Measurements from ENCODE around the gene APLP2. TPM values are rescaled to one million over a fixed set of nuclear protein-coding genes. Genes with fewer than 3 reads are reported as not detected.
A peak's percentile ranks its signal among the peaks of the same experiment; 100 is the strongest.

The APLP2 gene
- total and polyA plus RNA-seq, 2 experiments from 2014 or later, result 481 to 485 TPM

DNA sequence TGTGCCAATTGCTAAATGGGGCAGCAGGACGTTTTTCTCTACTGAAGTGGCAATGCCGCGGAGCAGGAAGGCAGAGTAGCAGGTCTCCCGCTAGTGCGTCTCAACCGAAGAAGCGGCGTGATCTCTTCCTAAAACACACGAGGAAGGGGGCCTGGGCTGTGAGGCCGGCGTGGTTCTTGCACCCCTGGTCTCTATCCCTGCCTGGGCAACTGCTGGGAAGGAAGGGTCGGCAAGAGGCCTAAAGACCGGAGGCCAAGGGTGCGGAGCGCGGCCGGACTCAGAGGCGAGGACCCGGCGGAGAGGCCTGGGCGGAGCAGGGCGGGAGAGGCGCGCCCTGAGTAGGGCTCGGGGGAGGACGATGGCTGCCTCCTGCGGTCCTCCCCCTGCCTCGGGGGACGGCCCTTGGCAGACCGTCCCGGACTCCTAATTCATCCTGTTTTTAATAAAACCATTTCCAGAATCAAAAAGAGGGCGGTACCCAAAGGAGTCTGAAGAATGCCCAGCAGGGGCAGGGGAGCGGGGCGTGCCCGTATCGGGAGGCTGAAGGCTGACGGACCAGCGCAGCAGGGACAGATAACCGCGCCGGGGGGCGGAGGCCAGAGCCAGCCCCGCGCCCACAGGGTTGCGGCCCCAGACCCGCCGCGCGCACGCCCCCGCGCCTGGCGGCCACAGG lies 572 bp upstream of the APLP2 start:
- Histone ChIP-seq H3K79me2 (peaks cover 40% of the 10 kb centered on the region), H3K9me2 (replicated peaks; ENCODE audit: insufficient read depth) (no peaks in the 10 kb centered on the region), H3K4me3 (peak overlapping the region; percentile 59), H2AFZ (peak overlapping the region; percentile 92), H3K27me3 (no peaks in the 10 kb centered on the region), H3K4me2 (peak overlapping the region; percentile 94), H3K27ac (peak overlapping the region; percentile 94), H4K20me1 (ENCODE audit: insufficient read depth, poor library complexity, severe bottlenecking) (peaks cover 34% of the 10 kb centered on the region), H3K9me3 (ENCODE audit: low read depth) (no peaks in the 10 kb centered on the region), H3K36me3 (replicated peaks; ENCODE audit: insufficient read depth, low read depth) (no peaks in the 10 kb centered on the region), H3K4me1 (ENCODE audit: insufficient read depth) (peaks cover 20% of the 10 kb centered on the region)
- TF ChIP-seq EZH2phosphoT487 (IDR thresholded peaks at IDR 0.05; ENCODE audit: low read depth, severe bottlenecking, unreplicated experiment) (no peak), EZH2 (IDR thresholded peaks at IDR 0.05; ENCODE audit: borderline replicate concordance) (no peak)
- TF ChIP-seq, protein P1, sequence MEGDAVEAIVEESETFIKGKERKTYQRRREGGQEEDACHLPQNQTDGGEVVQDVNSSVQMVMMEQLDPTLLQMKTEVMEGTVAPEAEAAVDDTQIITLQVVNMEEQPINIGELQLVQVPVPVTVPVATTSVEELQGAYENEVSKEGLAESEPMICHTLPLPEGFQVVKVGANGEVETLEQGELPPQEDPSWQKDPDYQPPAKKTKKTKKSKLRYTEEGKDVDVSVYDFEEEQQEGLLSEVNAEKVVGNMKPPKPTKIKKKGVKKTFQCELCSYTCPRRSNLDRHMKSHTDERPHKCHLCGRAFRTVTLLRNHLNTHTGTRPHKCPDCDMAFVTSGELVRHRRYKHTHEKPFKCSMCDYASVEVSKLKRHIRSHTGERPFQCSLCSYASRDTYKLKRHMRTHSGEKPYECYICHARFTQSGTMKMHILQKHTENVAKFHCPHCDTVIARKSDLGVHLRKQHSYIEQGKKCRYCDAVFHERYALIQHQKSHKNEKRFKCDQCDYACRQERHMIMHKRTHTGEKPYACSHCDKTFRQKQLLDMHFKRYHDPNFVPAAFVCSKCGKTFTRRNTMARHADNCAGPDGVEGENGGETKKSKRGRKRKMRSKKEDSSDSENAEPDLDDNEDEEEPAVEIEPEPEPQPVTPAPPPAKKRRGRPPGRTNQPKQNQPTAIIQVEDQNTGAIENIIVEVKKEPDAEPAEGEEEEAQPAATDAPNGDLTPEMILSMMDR (IDR thresholded peaks at IDR 0.05; ENCODE audit: poor library complexity), result no peak
- 2% methylated on average over 53 of the region's 53 CpGs for WGBS (ENCODE audit: low lambda C conversion rate, missing lambda C conversion rate)
- DNase-seq (ENCODE audit: low spot score), result peak; percentile 61

DNA sequence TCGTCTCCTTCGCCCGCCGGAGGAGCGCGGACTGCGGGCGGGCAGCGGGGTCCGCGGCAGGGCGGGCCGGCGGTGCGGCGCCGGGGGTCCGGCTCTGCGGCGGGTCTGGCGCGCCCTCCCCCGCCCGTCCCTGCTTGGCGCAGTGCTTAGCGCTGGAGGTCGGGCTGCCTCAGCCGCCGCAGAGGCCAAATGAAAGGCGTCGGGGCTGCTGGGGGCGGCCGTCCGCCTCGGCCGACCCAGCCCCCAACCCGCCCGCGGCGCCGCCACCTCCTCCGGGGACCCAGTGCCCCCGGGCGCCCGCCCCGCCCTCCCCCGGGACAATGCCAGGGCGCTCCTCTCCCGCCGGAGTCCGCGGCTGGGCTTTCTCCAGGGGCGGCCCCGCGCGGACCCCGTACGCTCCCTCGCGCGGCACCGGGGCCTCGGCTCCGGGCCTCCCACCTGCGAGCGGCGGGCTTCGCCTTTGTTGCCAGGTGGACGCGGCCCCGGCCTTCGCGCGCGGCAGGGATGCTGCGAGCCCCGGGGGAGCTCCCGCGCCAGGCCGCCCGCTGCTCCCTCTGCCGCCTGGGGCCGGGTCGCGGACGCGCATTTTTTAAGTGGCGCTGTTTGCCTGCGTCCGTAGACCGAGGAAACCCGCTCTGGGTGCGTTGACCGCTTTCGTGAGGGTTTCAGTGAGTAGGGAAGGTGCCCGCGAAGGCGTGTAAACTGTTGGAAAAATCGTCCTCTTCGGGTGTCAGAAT lies 583 bp downstream of the APLP2 start:
- no peaks in the 10 kb centered on the region for H3K36me3 ChIP-seq (replicated peaks; ENCODE audit: insufficient read depth, low read depth)
- H3K4me2 ChIP-seq, result peak overlapping the region; percentile 81
- DNase-seq (ENCODE audit: low spot score), result peak; percentile 65
- H3K9me3 ChIP-seq (ENCODE audit: low read depth), result no peaks in the 10 kb centered on the region
- WGBS (ENCODE audit: low lambda C conversion rate, missing lambda C conversion rate), result 1% methylated on average over 58 of the region's 100 CpGs
- peak overlapping the region; percentile 86 for H3K4me3 ChIP-seq
- H3K27ac ChIP-seq, result peak overlapping the region; percentile 98
- H2AFZ ChIP-seq, result peak overlapping the region; percentile 23
- H3K9me2 ChIP-seq (replicated peaks; ENCODE audit: insufficient read depth), result no peaks in the 10 kb centered on the region
- H3K4me1 ChIP-seq (ENCODE audit: insufficient read depth), result peaks cover 20% of the 10 kb centered on the region
- peaks cover 40% of the 10 kb centered on the region for H4K20me1 ChIP-seq (ENCODE audit: insufficient read depth, poor library complexity, severe bottlenecking)
- H3K27me3 ChIP-seq, result no peaks in the 10 kb centered on the region
- peaks cover 51% of the 10 kb centered on the region for H3K79me2 ChIP-seq
- TF ChIP-seq, protein P1 (IDR thresholded peaks at IDR 0.05; ENCODE audit: poor library complexity), result no peak
- TF ChIP-seq EZH2phosphoT487 (IDR thresholded peaks at IDR 0.05; ENCODE audit: low read depth, severe bottlenecking, unreplicated experiment), result no peak
- TF ChIP-seq EZH2 (IDR thresholded peaks at IDR 0.05; ENCODE audit: borderline replicate concordance), result no peak

DNA sequence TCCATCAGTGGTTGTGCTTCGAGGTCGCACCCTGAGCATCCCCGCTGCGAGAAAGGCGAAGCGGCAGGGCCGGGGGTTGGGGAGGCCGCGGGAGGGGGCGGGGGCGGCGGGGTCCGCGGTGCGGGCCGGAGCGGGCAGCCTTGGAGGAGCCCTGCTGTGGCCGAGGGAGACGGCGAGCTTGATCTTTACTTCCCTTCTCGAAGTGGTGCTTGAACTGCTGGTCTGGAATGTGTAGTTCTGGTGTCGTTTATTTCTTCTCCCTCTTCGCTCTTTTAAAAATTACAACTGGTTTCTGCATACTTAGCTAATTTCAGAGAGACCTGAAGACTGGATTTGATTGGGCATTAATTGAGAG lies 1.1 kb downstream of the APLP2 start:
- Histone ChIP-seq H2AFZ (peak overlapping the region; percentile 23), H3K4me2 (peak overlapping the region; percentile 81), H3K27me3 (no peaks in the 10 kb centered on the region), H3K9me2 (replicated peaks; ENCODE audit: insufficient read depth) (no peaks in the 10 kb centered on the region), H3K79me2 (peaks cover 57% of the 10 kb centered on the region), H4K20me1 (ENCODE audit: insufficient read depth, poor library complexity, severe bottlenecking) (peaks cover 46% of the 10 kb centered on the region), H3K27ac (peak overlapping the region; percentile 98), H3K4me1 (ENCODE audit: insufficient read depth) (peaks cover 20% of the 10 kb centered on the region), H3K36me3 (replicated peaks; ENCODE audit: insufficient read depth, low read depth) (no peaks in the 10 kb centered on the region), H3K4me3 (peak overlapping the region; percentile 86), H3K9me3 (ENCODE audit: low read depth) (no peaks in the 10 kb centered on the region)
- WGBS (ENCODE audit: low lambda C conversion rate, missing lambda C conversion rate), result 0% methylated on average over 19 of the region's 23 CpGs
- DNase-seq (ENCODE audit: low spot score), result peak; percentile 57
- no peak for TF ChIP-seq EZH2 (IDR thresholded peaks at IDR 0.05; ENCODE audit: borderline replicate concordance)
- TF ChIP-seq EZH2phosphoT487 (IDR thresholded peaks at IDR 0.05; ENCODE audit: low read depth, severe bottlenecking, unreplicated experiment), result no peak
- TF ChIP-seq, protein P1 (IDR thresholded peaks at IDR 0.05; ENCODE audit: poor library complexity), result no peak

Data from hepatocyte (in vitro differentiated cells).